HUES6 (cell line): Measurements from ENCODE around the gene RABIF.

ENCODE experiments used
- H3K27ac ChIP-seq: 2 replicates; pipeline ENCODE4 v1.7.0; 2013; ENCODE audit warnings: low read depth, mild to moderate bottlenecking, low read length, inconsistent platforms
- H3K27me3 ChIP-seq: 2 replicates; pipeline ENCODE4 v1.6.1; 2013; ENCODE audit warnings: low read length; ENCODE audit not compliant: control insufficient read depth, insufficient read depth
- H3K36me3 ChIP-seq: 2 replicates; pipeline ENCODE4 v1.6.1; 2013; ENCODE audit warnings: low read length; ENCODE audit not compliant: control insufficient read depth, insufficient read depth
- H3K4me1 ChIP-seq: 2 replicates; pipeline ENCODE4 v1.6.1; 2013; ENCODE audit warnings: low read length; ENCODE audit not compliant: control insufficient read depth, insufficient read depth
- H3K4me3 ChIP-seq: 2 replicates; pipeline ENCODE4 v1.5.1; 2013; ENCODE audit warnings: low read depth, low read length
- H3K9ac ChIP-seq: one replicate; pipeline ENCODE4 v1.6.1; 2013; ENCODE audit warnings: mild to moderate bottlenecking, low read length
- H3K9me3 ChIP-seq: 2 replicates; pipeline ENCODE4 v1.6.1; 2013; ENCODE audit warnings: low read depth, low read length; ENCODE audit not compliant: control insufficient read depth, insufficient read depth

Gene RABIF

DNA sequence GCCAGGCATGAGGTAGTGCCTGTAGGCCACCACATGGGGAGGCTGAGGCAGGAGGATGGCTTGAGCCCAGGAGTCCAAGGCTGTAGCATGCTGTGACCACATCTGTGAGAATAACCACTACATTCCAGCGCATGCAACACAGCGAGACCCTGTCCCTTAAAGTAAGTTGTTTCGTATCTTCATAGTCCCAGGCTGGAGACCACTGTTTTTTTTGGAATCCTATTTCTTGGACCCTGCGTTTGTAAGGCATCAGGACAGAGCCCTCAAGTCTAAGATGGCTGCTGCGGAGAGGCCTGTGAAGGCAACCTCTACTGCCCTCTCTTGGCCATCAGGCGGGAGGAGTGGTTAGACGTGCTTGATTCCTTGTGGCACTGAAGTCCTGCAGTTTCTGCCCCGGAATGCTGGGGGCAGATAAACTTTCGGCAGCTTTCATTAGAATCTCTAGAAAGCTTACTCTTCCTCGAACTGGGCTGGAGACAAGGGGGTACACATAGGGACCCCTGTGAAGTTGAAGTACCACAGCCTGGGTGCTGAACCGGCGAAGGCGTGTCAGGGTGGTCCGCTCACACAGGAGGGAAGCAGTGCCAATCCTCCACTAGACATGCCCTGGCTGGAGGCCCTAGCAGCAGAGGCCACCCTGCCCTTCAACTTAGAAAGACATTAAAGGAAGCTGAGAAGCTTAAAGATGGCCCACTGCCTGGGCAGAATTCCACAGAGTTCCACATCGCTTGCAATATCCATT, 36.6 kb downstream of the RABIF start:
- Histone ChIP-seq H3K4me3 (no peak overlapping the region), H3K27me3 (no peaks in the 10 kb centered on the region), H3K9me3 (no peaks in the 10 kb centered on the region), H3K27ac (no peak overlapping the region), H3K9ac (no peak overlapping the region), H3K4me1 (no peaks in the 10 kb centered on the region), H3K36me3 (peaks cover 36% of the 10 kb centered on the region)

DNA sequence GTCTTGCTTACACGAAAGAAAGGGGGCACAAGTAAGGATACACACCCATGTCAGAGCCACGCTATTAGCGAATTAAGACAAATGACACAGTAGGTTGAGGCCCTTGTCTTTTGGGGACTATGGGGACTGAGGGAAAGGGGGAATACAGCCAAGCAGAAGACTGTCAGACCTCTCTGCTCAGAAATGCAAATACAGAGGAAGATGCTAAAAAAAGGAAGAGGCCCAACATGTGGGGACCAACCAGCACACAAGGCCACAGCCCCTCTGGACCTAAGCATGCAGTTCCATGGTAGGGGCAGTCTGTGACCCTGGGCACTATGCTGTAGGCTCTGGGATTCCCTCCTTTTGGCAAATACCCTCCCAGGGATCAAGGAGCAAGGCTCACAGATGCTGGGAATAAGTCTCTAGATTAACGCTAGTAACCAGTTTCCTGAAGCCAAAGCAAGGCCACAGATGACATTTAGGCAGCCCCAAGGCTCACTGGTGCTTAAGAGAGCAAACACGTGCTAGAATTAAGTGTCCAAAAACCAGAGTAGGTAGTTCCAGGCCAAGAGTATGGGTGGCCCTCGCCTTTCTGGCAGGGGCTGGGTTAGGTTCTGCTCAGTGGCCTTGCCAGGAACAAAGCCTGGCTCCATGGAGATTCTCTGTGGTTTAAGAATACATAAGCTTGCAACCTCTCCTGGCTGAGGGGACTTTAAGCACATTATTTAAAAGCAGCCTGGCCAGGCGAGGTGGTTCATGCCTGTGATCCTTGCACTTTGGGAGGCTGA, 38.2 kb downstream of the RABIF start:
- Histone ChIP-seq H3K4me3 (no peak overlapping the region), H3K27ac (no peak overlapping the region), H3K9ac (no peak overlapping the region), H3K9me3 (no peaks in the 10 kb centered on the region), H3K4me1 (no peaks in the 10 kb centered on the region), H3K36me3 (peaks cover 21% of the 10 kb centered on the region), H3K27me3 (no peaks in the 10 kb centered on the region)

- Histone ChIP-seq H3K36me3 (peaks cover 11% of the 10 kb centered on the region), H3K9ac (no peak overlapping the region), H3K4me3 (no peak overlapping the region), H3K27ac (no peak overlapping the region), H3K27me3 (no peaks in the 10 kb centered on the region), H3K4me1 (no peaks in the 10 kb centered on the region), H3K9me3 (no peaks in the 10 kb centered on the region)
Measured at GRCh38 chr1:202848191-202848542, 40.8 kb downstream of the RABIF start.

DNA sequence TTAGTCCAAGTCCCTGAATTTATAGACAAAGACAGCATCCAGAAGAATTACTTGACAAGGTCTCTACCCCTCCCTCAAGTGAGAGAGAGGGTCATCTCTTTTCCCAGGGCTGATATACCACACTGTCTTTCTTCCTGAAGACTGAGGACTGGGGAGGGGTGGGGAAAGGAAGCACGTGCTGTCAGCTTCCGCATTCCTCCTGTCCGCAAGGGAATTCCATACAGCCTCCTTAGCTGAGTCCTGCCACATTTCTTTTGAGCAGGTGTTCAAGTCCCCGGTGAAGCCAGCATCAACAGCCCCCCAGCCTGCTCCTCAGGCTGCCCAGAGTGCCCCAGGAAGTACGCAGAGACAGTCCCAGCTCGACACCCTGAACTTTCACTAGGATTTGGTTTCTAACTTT, 44.0 kb downstream of the RABIF start:
- no peak overlapping the region for H3K27ac ChIP-seq
- no peak overlapping the region for H3K9ac ChIP-seq
- H3K4me3 ChIP-seq, result no peak overlapping the region
- no peaks in the 10 kb centered on the region for H3K36me3 ChIP-seq
- no peaks in the 10 kb centered on the region for H3K4me1 ChIP-seq
- no peaks in the 10 kb centered on the region for H3K9me3 ChIP-seq
- no peaks in the 10 kb centered on the region for H3K27me3 ChIP-seq

DNA sequence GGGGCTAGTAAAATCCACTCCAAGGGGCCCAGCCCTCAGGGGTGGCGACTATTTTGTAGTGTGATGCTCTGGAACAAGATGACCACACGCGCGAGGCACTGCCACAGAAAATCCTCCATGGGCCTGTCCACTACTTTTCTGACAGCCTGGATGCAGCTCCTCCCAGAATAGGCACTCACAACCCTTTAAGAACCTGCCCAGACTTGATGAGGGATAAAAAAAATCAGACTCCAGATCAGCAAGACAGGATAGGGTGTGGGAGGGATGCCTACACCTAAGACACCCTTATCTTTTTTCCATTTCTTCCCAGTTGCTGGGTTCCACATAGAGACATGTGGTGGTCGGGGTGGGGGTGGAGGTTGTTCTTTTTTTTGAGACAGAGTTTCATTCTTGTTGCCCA, 44.7 kb downstream of the RABIF start:
- no peaks in the 10 kb centered on the region for H3K9me3 ChIP-seq
- H3K4me1 ChIP-seq, result no peaks in the 10 kb centered on the region
- H3K4me3 ChIP-seq, result no peak overlapping the region
- H3K9ac ChIP-seq, result no peak overlapping the region
- H3K27me3 ChIP-seq, result no peaks in the 10 kb centered on the region
- no peak overlapping the region for H3K27ac ChIP-seq
- H3K36me3 ChIP-seq, result no peaks in the 10 kb centered on the region

DNA sequence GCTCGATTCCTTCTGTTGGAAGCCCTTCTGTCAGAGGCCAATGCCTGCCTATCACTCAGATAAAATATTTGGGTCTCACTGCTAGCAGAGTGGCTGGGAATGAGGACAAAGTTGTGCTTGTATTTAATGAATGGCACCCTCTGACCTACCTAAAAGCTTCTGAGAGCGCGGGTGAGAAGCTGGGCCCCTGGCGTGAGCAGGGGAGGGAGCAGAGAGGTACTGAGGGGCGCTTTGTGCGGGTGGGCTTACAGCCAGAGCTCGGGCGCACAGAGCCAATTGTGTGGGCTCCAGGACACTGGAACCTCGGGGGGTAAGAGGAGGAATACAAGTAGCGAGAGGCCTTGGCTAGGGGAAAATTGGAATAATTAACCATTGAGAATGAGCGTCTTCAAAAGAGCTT, 45.9 kb downstream of the RABIF start:
- Histone ChIP-seq H3K27me3 (no peaks in the 10 kb centered on the region), H3K4me1 (no peaks in the 10 kb centered on the region), H3K4me3 (no peak overlapping the region), H3K9me3 (no peaks in the 10 kb centered on the region), H3K27ac (no peak overlapping the region), H3K9ac (no peak overlapping the region), H3K36me3 (no peaks in the 10 kb centered on the region)

GRCh38 chr1:202837746-202838262, 51.1 kb downstream of the RABIF start:
- no peaks in the 10 kb centered on the region for H3K9me3 ChIP-seq
- H3K27me3 ChIP-seq, result no peaks in the 10 kb centered on the region
- H3K36me3 ChIP-seq, result no peaks in the 10 kb centered on the region
- peaks cover 22% of the 10 kb centered on the region for H3K4me1 ChIP-seq
- no peak overlapping the region for H3K9ac ChIP-seq
- H3K27ac ChIP-seq, result no peak overlapping the region
- no peak overlapping the region for H3K4me3 ChIP-seq

- H3K9ac ChIP-seq, result no peak overlapping the region
- peaks cover 22% of the 10 kb centered on the region for H3K4me1 ChIP-seq
- H3K9me3 ChIP-seq, result no peaks in the 10 kb centered on the region
- no peaks in the 10 kb centered on the region for H3K36me3 ChIP-seq
- no peak overlapping the region for H3K4me3 ChIP-seq
- no peak overlapping the region for H3K27ac ChIP-seq
- H3K27me3 ChIP-seq, result no peaks in the 10 kb centered on the region
Measured at GRCh38 chr1:202836623-202837403, 52.1 kb downstream of the RABIF start.

DNA sequence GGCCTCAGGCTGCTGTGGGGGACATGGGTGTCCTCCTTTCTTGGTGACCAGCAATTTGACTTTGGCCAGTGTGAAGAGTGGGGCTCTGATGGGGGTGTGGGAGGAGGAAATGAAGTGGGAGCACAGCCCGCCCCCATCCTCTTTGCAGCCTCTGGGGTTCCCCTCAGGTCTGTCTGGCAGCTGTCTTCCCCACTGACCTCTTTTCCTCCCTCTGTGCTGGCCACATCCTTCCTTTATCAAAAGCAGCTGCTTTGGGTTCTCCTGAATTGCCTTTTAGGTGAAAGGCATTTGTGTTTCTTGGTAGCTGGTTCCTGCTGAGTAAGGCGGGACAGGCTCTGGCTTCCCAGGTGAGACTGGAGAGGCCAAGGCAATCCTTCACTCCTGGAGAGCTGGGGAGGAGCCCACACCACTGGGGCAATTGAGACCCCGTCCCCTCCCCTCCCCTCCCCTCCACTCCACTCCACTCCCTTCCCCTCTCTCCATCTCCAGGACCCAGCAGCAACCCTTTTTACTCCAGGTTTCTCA, 53.3 kb downstream of the RABIF start:
- Histone ChIP-seq H3K4me1 (peaks cover 22% of the 10 kb centered on the region), H3K36me3 (no peaks in the 10 kb centered on the region), H3K27ac (no peak overlapping the region), H3K9ac (no peak overlapping the region), H3K27me3 (no peaks in the 10 kb centered on the region), H3K9me3 (no peaks in the 10 kb centered on the region), H3K4me3 (no peak overlapping the region)

DNA sequence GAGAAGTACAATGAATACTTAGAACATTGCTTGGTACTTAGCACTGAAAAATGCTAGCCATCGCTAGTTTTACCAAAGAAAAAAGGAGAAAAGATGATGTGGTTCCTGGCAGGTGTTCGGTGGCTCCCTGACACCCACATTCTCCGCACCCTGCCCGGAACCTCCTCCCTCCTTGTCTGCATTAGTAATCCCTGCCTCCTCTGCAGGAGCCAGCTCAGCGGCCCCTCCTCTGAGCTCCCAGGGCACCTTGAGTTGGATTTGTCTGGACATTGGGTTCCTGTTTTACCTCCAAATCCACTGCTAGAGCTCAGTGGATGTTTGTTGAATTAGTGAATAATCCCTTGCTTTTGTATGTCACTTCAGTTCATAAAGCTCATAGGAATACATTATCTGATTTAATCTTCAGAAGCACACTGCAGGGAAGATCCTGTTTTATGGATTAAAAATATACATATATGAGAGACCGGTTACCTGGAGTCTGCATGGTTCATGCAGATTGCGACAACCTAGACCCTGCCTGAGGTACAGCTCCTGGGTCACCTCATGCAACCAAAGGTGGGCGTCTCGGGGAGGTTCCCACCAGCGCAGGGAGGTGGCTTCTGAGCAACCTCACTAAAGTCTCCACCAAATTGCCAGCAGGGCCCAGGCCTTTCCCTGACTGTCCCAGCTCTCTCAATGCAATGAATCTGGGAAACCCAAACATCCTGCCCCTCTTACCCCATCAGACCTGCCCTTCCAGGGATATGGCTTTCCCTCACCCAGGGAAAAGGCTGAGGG, 54.0 kb downstream of the RABIF start:
- Histone ChIP-seq H3K4me3 (no peak overlapping the region), H3K9me3 (no peaks in the 10 kb centered on the region), H3K9ac (no peak overlapping the region), H3K4me1 (peaks cover 22% of the 10 kb centered on the region), H3K36me3 (no peaks in the 10 kb centered on the region), H3K27me3 (no peaks in the 10 kb centered on the region), H3K27ac (no peak overlapping the region)
